H1 (cell line): ENCODE results near the gene HABP4. TPM values are rescaled to one million over a fixed set of nuclear protein-coding genes. Genes with fewer than 3 reads are reported as not detected.

Experiments
- CTCF ChIA-PET: fragments of 300-600 bp; sonication (Branson Sonifier 250); formaldehyde crosslinking; loops from one replicate; lab custom pipeline; 2021; ENCODE audit not compliant: partially characterized antibody; lab: Charles Lee
- POLR2A ChIA-PET: fragments of 300-600 bp; sonication (Branson Sonifier 250); formaldehyde crosslinking; loops from one replicate; lab custom pipeline; 2021; ENCODE audit warnings: inconsistent platforms; ENCODE audit not compliant: partially characterized antibody; lab: Charles Lee
- DNase-seq, 2 experiments: peaks; one replicate each; pipeline versions ENCODE4 v3.0.0 to v3.0.0-alpha.2; 2010 to 2022; ENCODE audit warnings: low spot score in 2 of 2, low read depth in 1 of 2, mixed read lengths in 1 of 2
- FAIRE-seq: peaks from 2 replicates; lab custom pipeline; 2011; peaks lifted over from hg19 to GRCh38; lab: Jason Lieb, UNC
- H2AFZ ChIP-seq: 2 replicates; pipeline ENCODE4 v1.8.1; 2012; ENCODE audit warnings: low read length, inconsistent platforms
- H2AK5ac ChIP-seq: 2 replicates; pipeline ENCODE4 v1.6.1; 2013; ENCODE audit warnings: low read depth, low read length
- H2BK120ac ChIP-seq: replicated peaks from 2 replicates; pipeline ENCODE3; 2013; ENCODE audit warnings: low read depth, low read length, inconsistent platforms
- H2BK12ac ChIP-seq: 2 replicates; pipeline ENCODE4 v1.6.1; 2013; ENCODE audit warnings: low read depth, low read length
- H2BK15ac ChIP-seq: 2 replicates; pipeline ENCODE4 v1.6.1; 2013; ENCODE audit warnings: low read length
- H2BK20ac ChIP-seq: 2 replicates; pipeline ENCODE4 v1.6.1; 2013; ENCODE audit warnings: low read length
- H2BK5ac ChIP-seq: 2 replicates; pipeline ENCODE4 v1.6.1; 2013; ENCODE audit warnings: low read depth, low read length
- H3K14ac ChIP-seq: 2 replicates; pipeline ENCODE4 v1.6.1; 2013; ENCODE audit warnings: inconsistent platforms; ENCODE audit not compliant: insufficient read length
- H3K18ac ChIP-seq: 2 replicates; pipeline ENCODE4 v1.6.1; 2013; ENCODE audit warnings: low read length; ENCODE audit errors: extremely low read depth
- H3K23ac ChIP-seq: 2 replicates; pipeline ENCODE4 v1.6.1; 2013; ENCODE audit warnings: inconsistent platforms; ENCODE audit not compliant: insufficient read length
- H3K23me2 ChIP-seq: 2 replicates; pipeline ENCODE4 v1.6.1; 2013; ENCODE audit warnings: low read depth, low read length
- H3K27ac ChIP-seq: 2 replicates; pipeline ENCODE4 v1.6.1; 2011; ENCODE audit warnings: low read depth, low read length, inconsistent platforms
- H3K27me3 ChIP-seq, 4 experiments: replicated peaks in 1 of 4; 1 replicate in 1 of 4; 2 replicates in 3 of 4; pipeline versions ENCODE4 v1.6.1 to v1.8.1; 2011 to 2013; ENCODE audit warnings: low read length in 3 of 4, mild to moderate bottlenecking in 3 of 4, inconsistent platforms in 2 of 4, mixed read lengths in 2 of 4, moderate library complexity in 1 of 4; ENCODE audit not compliant: control insufficient read depth in 3 of 4, insufficient read depth in 3 of 4; ENCODE audit errors: extremely low read depth in 1 of 4
- H3K36me3 ChIP-seq, 4 experiments: 2 replicates each; pipeline versions ENCODE4 v1.6.1 to v1.8.1; 2011 to 2013; ENCODE audit warnings: mild to moderate bottlenecking in 4 of 4, low read length in 3 of 4, moderate library complexity in 2 of 4, control low read depth in 1 of 4, inconsistent platforms in 1 of 4; ENCODE audit not compliant: insufficient read depth in 4 of 4, control insufficient read depth in 2 of 4
- H3K4ac ChIP-seq: replicated peaks from 2 replicates; pipeline ENCODE3; 2013; ENCODE audit warnings: low read length, low read depth, mixed read lengths, inconsistent platforms; ENCODE audit not compliant: insufficient read length
- H3K4me1 ChIP-seq, 4 experiments: replicated peaks in 1 of 4; 1 replicate in 1 of 4; 2 replicates in 3 of 4; pipeline versions ENCODE4 v1.6.1 to v1.8.1; 2011 to 2013; ENCODE audit warnings: low read length in 3 of 4, inconsistent platforms in 2 of 4, mixed read lengths in 1 of 4; ENCODE audit not compliant: insufficient read depth in 4 of 4, control insufficient read depth in 3 of 4
- H3K4me2 ChIP-seq, 2 experiments: 2 replicates each; pipeline versions ENCODE4 v1.6.1 to v1.8.1; 2011 to 2013; ENCODE audit warnings: low read depth in 2 of 2, low read length in 2 of 2, control low read depth in 1 of 2, inconsistent platforms in 1 of 2, mild to moderate bottlenecking in 1 of 2; ENCODE audit not compliant: insufficient read depth in 1 of 2
- H3K4me3 ChIP-seq, 4 experiments: fragments of 200-600, 300-600 bp in 1 of 4; sonication (generic), shearing (Covaris generic), sonication (Bioruptor Twin) in 1 of 4; 2 replicates each; pipeline versions ENCODE4 v1.5.1 to v1.8.1; 2011 to 2016; ENCODE audit warnings: low read length in 4 of 4, low read depth in 3 of 4, control low read depth in 2 of 4, inconsistent platforms in 2 of 4, mild to moderate bottlenecking in 2 of 4, mixed read lengths in 1 of 4, moderate library complexity in 1 of 4; ENCODE audit not compliant: insufficient read depth in 2 of 4; ENCODE audit errors: extremely low read depth in 1 of 4
- H3K56ac ChIP-seq: replicated peaks from 2 replicates; pipeline ENCODE3; 2013; ENCODE audit warnings: low read depth, mild to moderate bottlenecking, mixed read lengths, low read length, inconsistent platforms; ENCODE audit not compliant: insufficient read length
- H3K79me1 ChIP-seq: 2 replicates; pipeline ENCODE4 v1.6.1; 2013; ENCODE audit warnings: low read depth, low read length, control low read depth
- H3K79me2 ChIP-seq, 2 experiments: 2 replicates each; pipeline versions ENCODE4 v1.6.1 to v1.8.1; 2012 to 2013; ENCODE audit warnings: low read length in 2 of 2, mild to moderate bottlenecking in 2 of 2, inconsistent platforms in 1 of 2; ENCODE audit not compliant: insufficient read depth in 2 of 2, control insufficient read depth in 1 of 2
- H3K9ac ChIP-seq, 4 experiments: replicated peaks in 1 of 4; 1 replicate in 1 of 4; 2 replicates in 3 of 4; pipeline versions ENCODE4 v1.6.1 to v1.8.1; 2011 to 2013; ENCODE audit warnings: low read depth in 3 of 4, low read length in 3 of 4, control low read depth in 2 of 4, mild to moderate bottlenecking in 2 of 4, moderate library complexity in 2 of 4, inconsistent platforms in 1 of 4; ENCODE audit errors: extremely low read depth in 1 of 4
- H3K9me3 ChIP-seq, 2 experiments: 2 replicates each; pipeline versions ENCODE4 v1.6.1 to v1.8.1; 2012 to 2013; ENCODE audit warnings: mild to moderate bottlenecking in 2 of 2, moderate library complexity in 2 of 2, control low read depth in 1 of 2, inconsistent platforms in 1 of 2, low read depth in 1 of 2, low read length in 1 of 2, mixed read lengths in 1 of 2; ENCODE audit not compliant: insufficient read depth in 2 of 2
- H4K20me1 ChIP-seq, 2 experiments: replicated peaks in 1 of 2; 2 replicates each; pipeline versions ENCODE3 to v1.8.1; 2011 to 2013; ENCODE audit warnings: inconsistent platforms in 2 of 2, low read length in 2 of 2, mild to moderate bottlenecking in 1 of 2; ENCODE audit not compliant: insufficient read depth in 2 of 2, control insufficient read depth in 1 of 2
- H4K5ac ChIP-seq: 2 replicates; pipeline ENCODE4 v1.6.1; 2013; ENCODE audit warnings: low read length, low read depth, mixed read lengths, inconsistent platforms; ENCODE audit not compliant: insufficient read length
- H4K8ac ChIP-seq: 2 replicates; pipeline ENCODE4 v1.8.0; 2013; ENCODE audit warnings: mild to moderate bottlenecking, moderate library complexity, low read length, inconsistent platforms; ENCODE audit not compliant: insufficient read depth; ENCODE audit errors: extremely low read depth
- H4K91ac ChIP-seq: replicated peaks from 2 replicates; pipeline ENCODE3; 2013; ENCODE audit warnings: low read length, mixed read lengths, inconsistent platforms; ENCODE audit not compliant: insufficient read length
- BACH1 ChIP-seq: IDR thresholded peaks from 2 replicates; pipeline ENCODE4 v1.6.1; 2012; ENCODE audit warnings: low read length, improper control_type of control experiment
- CEBPB ChIP-seq: IDR thresholded peaks from 2 replicates; pipeline ENCODE4 v1.6.1; 2012; ENCODE audit warnings: low read depth, low read length
- WGBS, 2 experiments: shearing (Covaris generic) in 1 of 2; methylation state at CpG; one replicate each; pipeline versions ENCODE4 v1.1.6 to v1.1.7; 2013 to 2015; ENCODE audit warnings: low lambda C conversion rate in 2 of 2, mixed read lengths in 2 of 2, inconsistent platforms in 1 of 2, low coverage in 1 of 2, missing lambda C conversion rate in 1 of 2; ENCODE audit not compliant: insufficient replicate concordance in 2 of 2, insufficient coverage in 1 of 2, insufficient read length in 1 of 2; ENCODE audit errors: extremely low coverage in 1 of 2, missing lambda C conversion rate in 1 of 2; 5-methylcytosine and 5-hydroxymethylcytosine counted together
- polyA plus RNA-seq, 7 experiments: library from polyadenylated mRNA; depleted of rRNA in 3 of 7; stranded (reverse) in 5 of 7; unstranded in 2 of 7; fragments of >200 nt in 5 of 7; fragments of 200-250 nt in 2 of 7; gene quantifications; 1 replicate in 5 of 7; 2 replicates in 1 of 7; 4 replicates in 1 of 7; pipeline versions ENCODE4 v1.2.1 to v1.2.3, GENCODE V29; 2011 to 2013; ENCODE audit warnings: missing spikeins in 2 of 7, mixed read lengths in 2 of 7
- total RNA-seq: library from RNA; stranded (reverse); fragmentation: NEBNext Ultra II Directional; extraction: Animal tissue kit (Norgen Biotek cat#: 25700); gene quantifications from 2 replicates; pipeline ENCODE4 v1.2.1, GENCODE V29; 2021

HABP4 gene
- total and polyA plus RNA-seq, 2 of the 8 experiments (the other 6 are each of a cell fraction or from before 2014, with no cell fraction given), result 3.3 to 11.2 TPM

DNA sequence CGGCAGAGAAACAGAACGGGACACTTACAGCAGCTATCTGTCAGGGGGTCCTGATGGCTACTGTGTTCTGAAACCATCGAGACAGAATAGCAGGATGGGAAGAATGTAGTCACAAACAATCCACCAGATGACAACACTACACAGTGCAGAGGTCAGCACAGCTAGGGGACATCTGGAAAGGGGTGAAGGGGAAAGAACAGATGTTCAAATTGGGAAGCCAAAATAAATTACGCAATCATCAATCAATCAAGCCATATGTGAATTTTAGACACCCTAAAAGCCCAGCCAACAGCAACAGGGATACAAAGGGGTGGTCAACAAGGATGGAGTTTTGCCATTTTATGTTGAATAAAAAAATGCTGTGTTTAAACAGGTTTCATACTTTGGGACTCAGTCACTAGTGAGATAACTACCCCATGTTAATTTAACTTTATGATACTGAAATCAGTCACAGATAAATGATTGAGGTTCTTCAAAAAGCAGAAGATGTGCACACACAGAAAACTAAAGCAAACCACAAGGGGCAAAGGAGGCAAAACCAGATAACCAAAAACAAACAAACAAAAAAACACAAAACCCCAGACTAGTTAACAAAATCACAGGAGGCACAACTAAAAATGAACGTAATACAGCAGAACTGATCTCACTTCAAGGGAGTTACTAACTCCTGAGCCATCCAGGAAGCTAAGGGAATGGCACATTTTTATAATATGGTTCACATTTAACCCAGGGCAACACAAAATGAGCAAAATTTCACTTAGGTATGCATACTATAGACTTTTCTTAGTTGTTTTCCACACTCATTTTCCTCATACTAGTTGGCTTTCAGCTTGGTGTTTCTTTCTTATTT lies 65.9 kb downstream of the HABP4 start:
- Histone ChIP-seq H3K23me2 (no peaks in the 10 kb centered on the region), H3K27me3 (no peaks in the 10 kb centered on the region), H3K9me3 (no peaks in the 10 kb centered on the region), H3K23ac (no peak overlapping the region), H3K56ac (no peak overlapping the region), H2BK20ac (no peak overlapping the region), H3K79me1 (no peaks in the 10 kb centered on the region), H2BK15ac (no peak overlapping the region), H4K5ac (no peak overlapping the region), H2BK5ac (no peak overlapping the region), H2BK12ac (no peak overlapping the region), H3K4ac (no peak overlapping the region), H3K36me3 (peaks cover 0 to 7% (median 0%) of the 10 kb centered on the region in 4 experiments; a peak in 2 of 8 replicates), H3K4me3 (no peak overlapping the region), H2AFZ (no peak overlapping the region), H4K20me1 (peaks cover 0 to 4% of the 10 kb centered on the region in 2 experiments), H3K18ac (no peak overlapping the region), H2BK120ac (no peak overlapping the region), H4K8ac (no peak overlapping the region), H3K79me2 (no peaks in the 10 kb centered on the region), H4K91ac (no peak overlapping the region), H3K14ac (no peak overlapping the region), H3K4me2 (no peak overlapping the region), H2AK5ac (no peak overlapping the region), H3K4me1 (no peaks in the 10 kb centered on the region), H3K9ac (no peak overlapping the region), H3K27ac (no peak overlapping the region)
- TF ChIP-seq CEBPB (peak; percentile 85), BACH1 (no peak)
- POLR2A ChIA-PET, result no interaction called here
- FAIRE-seq (no peak), DNase-seq (no peak)
- 84% methylated on average over 5 of the region's 5 CpGs; no CpG with 5 or more reads in 1 of the 2 experiments for WGBS, 2 experiments
- CTCF ChIA-PET, result interaction anchor here (0.8 kb wide), 1 partner anchor 41 kb away, joined by 3 read pairs; no protein-coding TSS in a partner anchor
